GM04503 (cell line): ENCODE results near the gene HS2ST1.
A peak's percentile ranks its signal among the peaks of the same experiment; 100 is the strongest.
"Not testable (repeated sequence)": the region's sequence is repeated elsewhere in the genome, so short reads cannot be mapped to it uniquely, and the experiment has no call there.

Experiments
- DNase-seq: peaks from one replicate; pipeline ENCODE4 v3.0.0-alpha.2; 2012; ENCODE audit warnings: low read depth

The HS2ST1 gene

DNA sequence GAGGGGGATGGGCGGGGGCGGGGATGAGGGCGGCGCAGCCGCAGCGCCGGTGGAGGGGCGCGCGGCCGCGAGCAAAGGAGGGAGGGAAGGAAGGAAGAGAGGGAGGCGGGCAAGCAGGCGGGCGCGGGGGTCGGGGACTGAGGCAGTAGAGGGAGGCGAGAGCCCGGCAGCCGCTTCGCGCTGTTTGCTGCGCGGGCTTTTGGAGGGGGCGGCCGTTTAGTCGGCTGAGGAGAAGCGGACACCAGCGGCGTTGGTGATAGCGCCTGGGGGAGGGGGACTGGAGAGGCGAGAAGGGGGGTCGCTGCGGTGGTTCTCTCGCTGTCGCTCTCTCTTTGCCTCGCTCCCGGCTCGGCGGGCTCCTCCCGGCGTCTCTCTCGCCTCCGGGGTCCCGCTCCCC, at the start of gene HS2ST1:
Gene HS2ST1, plus strand, starts transcription at position 35 of the 397 bp plus-strand sequence.
- DNase-seq, result no peak

DNA sequence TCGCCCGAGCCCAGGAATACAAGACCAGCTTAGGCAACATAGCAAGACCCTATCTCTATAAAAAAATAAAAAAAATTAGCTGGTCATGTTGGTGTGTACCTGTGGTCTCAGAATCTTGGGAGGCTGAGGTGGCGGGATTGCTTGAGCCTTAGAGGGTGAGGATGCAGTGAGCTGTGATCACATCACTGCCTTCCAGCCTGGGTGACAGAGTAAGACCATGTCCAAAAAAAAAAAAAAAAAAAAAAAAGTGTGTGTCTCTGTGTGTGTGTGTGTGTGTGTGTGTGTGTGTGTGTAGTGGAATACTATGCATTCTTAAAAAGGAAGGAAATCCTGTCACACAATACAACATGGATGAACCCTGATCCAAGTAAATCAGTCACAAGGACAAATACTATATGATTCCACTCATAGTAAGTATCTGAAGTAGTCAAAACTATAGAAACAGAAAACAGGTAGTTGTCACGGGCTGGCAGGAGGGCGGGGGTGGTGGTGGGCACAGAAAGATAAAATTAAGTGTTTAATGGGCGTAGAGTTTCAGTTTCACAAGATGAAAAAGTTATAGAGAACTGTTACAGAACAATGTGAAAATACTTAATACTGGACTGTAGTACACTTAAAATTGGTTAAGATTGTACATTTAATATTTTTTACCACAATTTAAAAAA, 48.3 kb upstream of the HS2ST1 start:
- DNase-seq, result no peak

- peak; percentile 18 for DNase-seq
These were observed 47.8 kb upstream of the HS2ST1 start for GRCh38 chr1:86866665-86867064.

GRCh38 chr1:86867278-86867677, 47.2 kb upstream of the HS2ST1 start:
- DNase-seq, result not testable (repeated sequence)

DNA sequence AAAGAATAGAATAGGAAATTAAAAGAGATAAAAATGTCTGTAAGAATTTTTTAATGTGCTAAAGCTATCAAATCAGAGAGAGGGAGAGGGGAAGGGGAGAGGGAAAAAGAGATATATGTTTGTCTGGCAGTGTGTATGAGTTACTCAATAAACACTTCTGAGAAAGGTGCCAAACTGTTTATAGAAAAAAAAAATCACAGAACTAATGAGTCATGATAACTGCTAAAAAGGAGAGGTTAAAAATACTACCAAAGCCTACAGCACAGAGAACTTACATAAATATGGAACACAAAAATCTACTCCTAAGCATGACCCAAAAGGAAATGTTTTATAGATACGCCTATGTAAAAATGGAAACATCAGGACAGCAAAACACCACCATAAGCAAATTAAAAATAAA, 46.0 kb upstream of the HS2ST1 start:
- DNase-seq, result no peak

GRCh38 chr1:86871001-86871400, 43.4 kb upstream of the HS2ST1 start:
- DNase-seq, result no peak

GRCh38 chr1:86872086-86872485, 42.3 kb upstream of the HS2ST1 start:
- DNase-seq, result no peak

- no peak for DNase-seq
These were observed 38.7 kb upstream of the HS2ST1 start for GRCh38 chr1:86875722-86876121.

DNA sequence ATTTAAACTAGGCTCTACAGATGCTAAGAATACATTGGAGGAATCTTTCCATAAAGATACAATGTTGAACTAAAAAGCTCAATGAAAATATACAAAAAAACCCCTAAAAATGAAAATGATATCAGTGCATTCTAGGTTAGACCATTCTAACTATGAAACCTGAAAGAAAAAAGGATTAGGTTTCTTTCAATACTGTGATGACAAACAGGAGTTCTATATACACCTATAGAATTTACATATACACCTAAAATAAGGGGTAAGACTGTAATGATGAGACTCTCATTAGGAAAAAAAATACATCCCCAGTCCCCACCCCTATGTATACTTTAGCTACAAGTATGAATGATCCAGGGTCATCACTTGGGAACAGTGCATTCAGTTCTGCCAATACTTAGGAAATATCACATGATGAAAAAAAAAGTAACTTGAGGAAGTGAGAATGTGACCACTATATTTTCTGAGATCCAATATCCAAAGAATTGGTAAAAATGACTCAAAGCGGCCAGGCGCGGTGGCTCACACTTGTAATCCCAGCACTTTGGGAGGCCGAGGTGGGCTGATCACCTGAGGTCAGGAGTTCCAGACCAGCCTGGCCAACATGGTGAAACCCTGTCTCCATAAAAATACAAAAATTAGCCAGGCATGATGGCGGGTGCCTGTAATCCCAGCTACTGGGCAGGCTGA, 26.8 kb upstream of the HS2ST1 start:
- no peak for DNase-seq

- DNase-seq, result no peak
These were observed 26.1 kb upstream of the HS2ST1 start for GRCh38 chr1:86888327-86888726.

- DNase-seq, result not testable (repeated sequence)
These were observed 15.0 kb upstream of the HS2ST1 start for GRCh38 chr1:86899401-86899800.

DNA sequence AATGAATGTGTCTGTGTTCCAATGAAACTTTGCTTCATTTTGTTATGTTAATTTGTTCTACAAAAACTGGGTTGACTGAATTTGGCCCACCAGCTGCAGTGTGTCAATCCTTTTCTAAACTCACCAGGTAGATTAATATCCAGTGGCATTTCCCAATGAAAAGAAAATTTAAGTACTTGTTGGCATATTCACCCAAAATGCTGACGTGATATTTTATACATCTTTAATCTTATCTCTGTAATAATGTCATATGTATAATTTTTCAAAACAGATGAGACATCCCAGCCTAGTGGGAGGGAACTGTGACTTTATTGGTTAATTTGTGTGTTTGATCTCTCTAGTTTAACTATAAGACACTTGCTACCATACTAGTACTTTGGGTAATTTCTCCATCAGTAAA, 8.6 kb upstream of the HS2ST1 start:
- no peak for DNase-seq

- DNase-seq, result no peak
These were observed 8.0 kb upstream of the HS2ST1 start for GRCh38 chr1:86906419-86906818.

DNA sequence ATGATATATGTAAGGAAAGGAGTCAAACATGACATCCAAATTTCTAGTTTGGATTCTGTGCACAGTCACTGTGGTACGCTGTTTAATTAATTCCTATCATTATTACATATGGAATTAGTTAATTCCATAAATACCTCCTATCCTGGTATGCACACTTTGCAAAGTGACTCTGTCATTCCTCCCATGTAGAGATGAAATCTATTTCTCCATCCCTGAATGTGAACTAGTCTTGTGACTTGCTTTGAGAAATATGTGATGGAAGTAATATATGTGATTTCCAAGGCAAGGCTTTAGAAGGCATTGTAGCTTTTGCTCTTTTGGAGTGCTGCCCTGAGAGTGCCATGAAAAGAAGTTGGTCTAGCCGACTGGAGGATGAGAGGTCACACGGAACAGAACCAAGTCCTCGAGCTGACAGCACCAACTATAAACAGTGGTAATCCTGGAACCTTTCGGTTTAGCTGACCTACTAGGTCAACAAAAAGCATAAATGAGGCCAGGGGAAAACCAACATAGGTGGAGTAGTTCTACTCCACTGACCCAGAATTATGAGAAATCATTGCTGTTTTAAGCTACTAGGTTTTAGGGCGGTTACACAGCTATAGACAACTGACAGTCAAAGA, 2.0 kb upstream of the HS2ST1 start:
- no peak for DNase-seq

- no peak for DNase-seq
These were observed 988 bp upstream of the HS2ST1 start for GRCh38 chr1:86913399-86913895.

GRCh38 chr1:86913896-86914600, 387 bp upstream of the HS2ST1 start, which contains the start of gene SELENOF:
Gene SELENOF, minus strand, starts transcription at chr1:86914126. Its CDS starts 15 bp downstream, at chr1:86914111.
- DNase-seq, result peak; percentile 100

GRCh38 chr1:86914998-86915736, 732 bp downstream of the HS2ST1 start:
- DNase-seq, result peak; percentile 28

DNA sequence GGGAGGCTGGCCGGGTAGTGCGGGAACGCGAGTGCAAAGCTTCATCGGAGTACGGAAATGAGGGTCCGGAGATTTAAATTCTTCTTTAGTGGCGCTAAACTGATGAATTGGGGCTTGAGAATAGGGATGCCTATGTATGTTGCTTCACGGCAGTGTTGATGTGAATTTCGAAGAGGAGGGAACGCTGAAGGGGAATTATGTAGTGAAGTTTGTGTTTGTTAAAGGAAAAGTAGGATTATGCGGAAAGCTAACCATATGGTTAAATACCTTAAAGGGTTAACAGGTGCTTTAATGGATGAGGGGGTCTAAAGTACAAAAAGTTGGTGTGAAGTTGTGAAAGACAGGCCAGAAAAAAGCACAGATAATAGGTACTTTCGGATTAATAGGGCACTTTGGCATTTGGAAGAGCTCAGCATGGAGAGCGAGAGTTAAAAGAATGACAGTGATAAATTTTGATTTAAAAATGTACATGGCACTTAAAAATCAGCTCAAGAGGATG, 1.4 kb downstream of the HS2ST1 start:
- no peak for DNase-seq

DNA sequence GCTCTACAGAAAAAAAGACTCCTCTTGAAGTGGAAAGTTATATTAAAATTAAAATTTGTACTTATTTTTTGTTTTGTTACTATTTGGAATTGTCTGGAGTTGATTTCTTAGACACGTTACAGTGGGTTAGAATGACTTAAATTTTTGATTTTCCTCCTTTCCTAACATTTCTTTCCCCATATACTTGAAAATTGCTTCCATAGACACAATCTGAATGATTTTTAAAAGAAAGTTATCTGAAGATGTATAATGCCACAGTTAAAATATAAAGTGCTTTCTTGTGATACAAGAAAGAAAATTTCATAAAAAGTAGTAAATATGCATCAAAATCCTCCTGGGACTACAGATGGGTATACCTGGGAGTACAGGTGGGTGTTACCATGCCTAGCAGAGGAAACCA, 2.3 kb downstream of the HS2ST1 start:
- no peak for DNase-seq

- DNase-seq, result no peak
These were observed 8.0 kb downstream of the HS2ST1 start for GRCh38 chr1:86922445-86922844.

- no peak for DNase-seq
These were observed 10.0 kb downstream of the HS2ST1 start for GRCh38 chr1:86924324-86924960.
